Stimulated activated CD4-positive, alpha-beta T cell treated with anti-CD3 and anti-CD28 coated beads, TNF-alpha, amount 100 ng/mL, for 4 hours (primary cell): ENCODE results near the gene WDFY2.

Source experiments
- DNase-seq, 3 experiments: peaks; one replicate each; pipeline ENCODE4 v3.0.0-alpha.2; 2020; ENCODE audit warnings: low read depth in 3 of 3

The WDFY2 gene

DNA sequence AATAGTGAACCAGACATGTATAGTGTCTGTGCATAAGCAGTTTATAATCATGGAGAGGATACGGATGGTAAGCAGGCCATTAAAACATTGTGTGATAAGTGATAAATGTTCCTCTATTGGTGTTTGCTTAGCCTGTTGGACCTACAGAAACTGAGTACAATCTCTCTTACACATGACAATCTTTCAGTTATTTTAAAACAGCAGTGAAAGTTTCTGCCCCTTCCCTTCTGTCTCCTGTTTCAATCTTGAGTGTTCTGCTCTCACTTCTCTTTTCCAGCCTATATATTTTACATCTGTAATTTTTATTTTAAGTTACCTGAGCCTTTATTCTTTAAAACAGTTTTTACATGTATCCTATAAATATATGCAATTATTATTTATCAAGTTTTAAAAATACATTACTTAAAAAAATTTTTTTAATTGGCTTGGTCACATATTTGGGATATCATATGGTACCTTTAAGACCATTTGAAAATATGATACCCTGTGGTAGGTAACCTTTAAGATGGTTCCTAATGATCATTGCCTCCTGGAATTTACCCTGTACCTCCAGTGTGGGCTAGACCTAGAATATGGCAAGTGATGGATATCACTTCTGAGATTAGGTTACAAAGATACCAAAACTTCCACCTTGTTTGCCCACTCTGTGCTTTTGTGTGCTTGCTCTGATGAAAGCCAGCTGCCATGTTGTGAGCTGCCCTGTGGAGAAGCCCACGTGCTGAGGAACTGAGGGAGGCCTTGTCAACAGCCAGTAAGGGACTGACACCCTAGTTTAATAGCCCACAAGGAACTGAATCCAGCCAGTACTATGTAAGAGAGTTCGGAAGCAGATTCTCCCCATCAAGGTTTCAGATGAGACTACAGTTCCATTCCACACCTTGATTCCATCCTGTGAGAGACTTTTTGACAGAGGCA lies 120.4 kb downstream of the WDFY2 start:
- DNase-seq: no peak

DNA sequence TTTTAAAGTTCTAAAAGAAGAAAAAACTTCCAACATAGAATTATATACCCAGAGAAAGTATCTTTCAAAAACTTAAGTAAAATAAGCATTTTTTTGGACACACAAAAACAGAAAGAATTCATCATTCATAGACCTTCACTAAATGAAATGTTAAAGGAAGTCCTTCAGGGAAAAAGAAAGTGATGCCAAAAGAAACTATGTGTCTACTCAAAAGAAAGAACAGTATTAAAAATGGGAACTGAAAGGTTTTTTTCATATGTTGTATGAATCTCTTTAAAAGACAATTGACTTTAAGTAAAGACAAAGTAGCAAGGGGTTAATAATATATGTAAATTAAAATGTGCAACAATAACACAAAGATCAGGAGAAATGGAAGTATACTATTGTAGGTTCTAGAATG lies 123.2 kb downstream of the WDFY2 start:
- DNase-seq: no peak

DNA sequence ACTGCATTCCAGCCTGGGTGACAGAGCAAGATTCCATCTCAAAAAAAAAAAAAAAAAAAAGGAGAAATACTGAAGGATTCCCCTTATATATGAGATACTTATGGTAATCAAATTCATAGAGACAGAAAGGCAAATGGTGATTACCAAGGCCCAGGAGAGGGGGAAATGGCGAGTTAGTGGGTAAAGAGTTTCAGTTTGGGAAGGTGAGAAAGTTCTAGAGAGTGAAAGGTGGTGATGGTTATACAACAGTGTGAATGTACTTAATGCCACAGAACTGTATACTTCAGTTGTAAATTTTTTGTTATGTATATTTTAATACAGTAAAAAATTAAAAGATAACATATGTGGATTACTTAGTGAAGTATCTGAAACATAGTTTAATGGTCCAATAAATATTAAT lies 129.5 kb downstream of the WDFY2 start:
- no peak for DNase-seq

DNA sequence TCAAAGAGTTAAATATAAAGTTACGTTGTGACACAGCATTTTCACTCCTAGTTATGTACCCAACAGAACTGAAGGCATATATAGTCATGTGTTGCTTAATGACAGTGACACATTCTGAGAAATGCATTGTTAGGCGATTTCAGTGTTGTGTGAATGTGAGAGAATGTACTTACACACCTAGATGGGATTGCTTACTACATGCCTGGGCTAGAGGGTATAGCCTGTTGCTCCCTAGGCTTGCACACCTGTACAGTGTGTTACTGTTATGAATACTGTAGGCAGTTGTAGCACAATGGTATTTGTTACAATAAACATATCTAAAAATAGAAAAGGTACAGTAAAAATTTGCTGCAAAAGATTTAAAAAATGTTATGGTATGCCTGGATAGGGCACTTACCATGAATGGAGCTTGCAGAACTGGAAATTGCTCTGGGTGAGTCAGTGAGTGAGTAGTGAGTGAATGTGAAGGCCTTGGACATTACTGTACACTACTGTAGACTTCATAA lies 130.5 kb downstream of the WDFY2 start:
- DNase-seq: no peak

DNA sequence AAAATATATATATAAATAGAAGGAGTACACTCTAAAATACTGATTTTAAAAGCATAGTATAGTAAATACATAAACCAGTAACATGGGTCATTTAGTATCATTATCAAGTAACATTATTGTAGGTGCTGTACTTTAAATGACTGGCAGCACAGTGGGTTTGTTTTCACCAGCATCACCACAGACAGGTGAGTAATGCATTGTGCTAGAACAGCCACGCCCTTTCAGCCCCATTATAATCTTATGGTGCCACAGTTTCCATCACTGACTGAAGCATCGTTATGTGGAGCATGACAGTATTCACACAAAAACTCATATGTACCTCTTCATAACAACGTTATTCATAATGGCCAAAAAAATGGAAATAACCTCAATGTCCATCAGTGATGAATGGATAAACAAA lies 131.4 kb downstream of the WDFY2 start:
- DNase-seq: no peak

DNA sequence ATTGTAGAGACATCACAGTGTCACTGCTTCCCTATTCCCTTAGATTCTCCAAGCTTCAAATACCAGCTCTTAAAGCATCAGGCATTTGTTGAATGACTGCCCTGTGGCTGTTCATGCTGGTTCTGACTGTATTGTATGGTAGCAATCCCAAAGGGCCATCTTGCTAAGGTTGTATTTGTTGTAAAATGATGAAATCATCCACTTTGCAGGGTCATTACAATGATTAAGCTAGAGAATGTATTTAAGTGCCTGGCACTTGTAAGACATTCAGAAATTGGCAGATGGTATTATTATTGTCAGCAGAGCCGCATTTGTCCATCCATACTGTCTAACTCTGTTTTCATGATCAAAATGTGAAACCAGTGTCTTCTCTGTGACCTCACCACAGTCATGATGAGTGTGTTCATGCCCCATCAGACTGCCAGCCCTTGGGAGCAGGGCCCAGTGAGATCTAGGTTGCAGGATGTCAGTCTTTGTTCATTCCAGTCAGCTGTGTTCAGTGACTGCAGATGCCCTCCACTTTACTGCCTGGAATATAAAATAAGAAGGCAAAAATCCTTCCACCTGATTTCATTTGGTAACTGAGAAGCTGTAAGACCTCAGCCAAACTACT lies 133.6 kb downstream of the WDFY2 start:
- no peak for DNase-seq

DNA sequence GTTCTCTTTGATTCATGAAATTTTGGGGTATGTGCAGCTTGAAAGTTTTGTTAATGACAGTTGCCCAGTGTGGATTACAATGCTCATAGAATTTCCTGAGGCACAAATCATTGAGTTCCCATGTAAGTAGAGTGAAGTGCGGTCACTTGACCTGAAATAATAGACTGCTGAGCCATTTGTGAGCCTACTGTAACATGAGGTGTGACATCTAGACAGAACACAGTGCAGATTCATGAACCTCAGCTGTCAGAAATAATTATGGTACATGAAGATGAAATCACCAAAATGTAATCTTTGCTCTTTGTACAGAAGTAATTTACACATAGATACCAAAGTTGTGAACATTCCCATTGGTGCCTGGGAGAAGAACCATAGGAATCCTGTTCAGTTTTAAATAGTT lies 135.1 kb downstream of the WDFY2 start:
- DNase-seq: no peak

DNA sequence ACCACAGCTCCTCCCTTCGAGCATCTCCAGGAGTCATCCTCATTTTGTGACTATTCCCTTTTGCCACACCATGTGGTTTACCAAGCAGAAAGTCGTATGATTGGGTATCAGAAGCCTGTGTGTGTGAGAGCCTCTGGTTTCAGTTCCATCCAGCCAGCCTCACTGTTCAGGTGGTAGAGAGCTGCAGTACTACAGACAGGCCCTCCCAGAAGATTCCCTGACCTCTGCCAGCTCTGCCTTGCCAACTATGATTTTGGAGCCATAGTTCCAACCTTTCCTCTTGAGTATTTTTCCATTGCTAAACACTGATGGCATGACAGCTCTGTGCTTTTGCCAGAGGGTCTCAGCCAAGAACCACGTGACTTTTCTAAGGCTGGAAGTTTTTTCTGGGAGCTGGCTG lies 137.2 kb downstream of the WDFY2 start:
- DNase-seq: no peak

DNA sequence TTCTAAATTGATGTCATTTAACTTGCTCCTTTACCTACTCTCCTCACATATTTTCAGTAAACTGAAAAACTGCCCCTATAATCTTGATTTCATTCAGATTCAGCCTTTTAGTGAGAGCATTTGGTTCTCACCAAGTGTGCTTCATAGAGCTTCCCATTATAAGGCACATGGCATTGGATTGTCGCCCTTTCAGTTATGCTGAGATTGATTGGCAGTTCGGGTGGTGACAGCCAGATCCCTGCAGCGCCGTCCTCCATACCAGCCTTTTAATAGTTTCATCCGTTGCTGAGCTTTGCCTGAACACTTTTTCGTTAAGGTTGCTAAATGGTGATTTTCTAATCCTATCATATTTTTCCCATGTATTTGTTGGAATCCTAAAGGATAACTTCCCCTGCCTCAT lies 139.3 kb downstream of the WDFY2 start:
- DNase-seq: no peak

DNA sequence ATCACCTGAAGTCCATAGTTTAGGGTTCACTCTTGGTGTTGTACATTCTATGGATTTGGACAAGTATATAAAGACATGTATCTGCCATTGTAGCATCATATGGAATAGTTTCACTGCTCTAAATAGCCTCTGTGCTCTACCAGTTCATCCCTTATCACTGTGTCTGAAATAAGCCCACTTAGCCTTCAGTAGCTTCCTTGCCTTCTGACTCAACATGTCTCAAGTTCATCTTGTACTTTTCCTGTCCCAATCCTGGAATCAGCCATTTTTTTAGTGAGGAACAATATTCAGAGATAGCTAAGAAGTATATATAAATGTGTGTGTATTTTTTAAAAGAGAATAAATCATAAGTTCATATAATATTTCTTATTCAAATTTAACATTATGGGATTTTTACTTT lies 140.5 kb downstream of the WDFY2 start:
- DNase-seq: no peak

DNA sequence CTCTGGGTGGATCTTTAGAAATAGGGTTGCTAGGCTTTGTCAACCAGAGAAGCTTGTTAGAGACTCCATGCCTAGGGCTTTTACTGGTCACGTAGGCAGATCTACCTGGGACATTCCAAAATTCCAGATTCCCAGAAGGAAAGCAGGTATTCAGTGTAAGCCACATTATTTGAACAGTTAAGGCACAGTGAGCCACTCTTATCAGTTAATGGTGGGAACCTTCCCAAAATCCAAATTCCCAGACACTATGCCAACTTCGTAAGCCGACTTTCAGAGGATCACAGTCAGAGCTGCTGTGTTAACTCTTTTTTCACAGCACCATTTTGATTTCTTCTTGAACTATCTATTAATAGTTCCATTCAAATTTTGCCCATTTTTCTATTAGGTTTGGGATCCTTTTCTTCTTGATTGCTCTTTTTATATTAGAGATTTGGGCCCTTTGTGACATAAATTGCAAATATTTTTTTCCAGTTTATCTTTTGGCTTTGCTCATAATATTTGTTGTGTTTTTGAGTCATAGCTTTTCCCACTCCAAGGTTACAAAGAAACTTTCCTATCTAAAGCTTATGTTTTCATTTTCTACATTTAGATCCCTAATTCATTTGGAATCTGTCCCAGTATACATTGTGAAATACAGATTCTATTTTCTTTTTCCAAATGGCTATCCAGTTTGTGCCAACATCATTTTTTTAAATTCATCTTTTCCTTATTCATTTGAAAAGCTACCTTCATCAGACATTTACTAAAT lies 142.4 kb downstream of the WDFY2 start:
- DNase-seq: no peak

DNA sequence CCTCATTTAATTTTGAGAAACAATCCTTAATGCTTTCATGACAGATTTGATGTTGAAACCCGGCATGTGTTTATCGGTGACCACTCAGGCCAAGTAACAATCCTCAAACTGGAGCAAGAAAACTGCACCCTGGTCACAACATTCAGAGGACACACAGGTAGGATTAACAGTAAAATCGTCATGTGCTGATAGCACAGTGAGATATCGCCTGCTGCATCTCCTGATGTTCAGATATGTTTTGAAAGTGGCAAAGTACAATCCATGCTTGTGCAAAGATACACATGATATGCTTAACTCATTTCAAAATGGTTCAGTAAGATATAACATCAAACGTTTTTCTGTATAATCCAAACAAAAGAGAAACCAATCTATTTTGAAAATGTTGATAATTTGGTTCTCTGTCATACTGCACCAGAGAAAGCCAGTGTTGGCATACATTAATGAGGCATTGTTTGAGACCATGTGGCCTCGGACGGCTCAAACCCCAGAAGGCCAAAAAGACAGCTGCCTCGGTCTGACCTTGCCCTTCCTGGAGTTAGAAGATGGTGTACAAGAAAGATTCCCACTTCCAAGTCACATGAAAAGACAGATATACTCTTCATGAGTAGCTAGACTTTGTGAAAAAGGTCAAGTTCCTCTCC lies 143.5 kb downstream of the WDFY2 start:
- no peak for DNase-seq

DNA sequence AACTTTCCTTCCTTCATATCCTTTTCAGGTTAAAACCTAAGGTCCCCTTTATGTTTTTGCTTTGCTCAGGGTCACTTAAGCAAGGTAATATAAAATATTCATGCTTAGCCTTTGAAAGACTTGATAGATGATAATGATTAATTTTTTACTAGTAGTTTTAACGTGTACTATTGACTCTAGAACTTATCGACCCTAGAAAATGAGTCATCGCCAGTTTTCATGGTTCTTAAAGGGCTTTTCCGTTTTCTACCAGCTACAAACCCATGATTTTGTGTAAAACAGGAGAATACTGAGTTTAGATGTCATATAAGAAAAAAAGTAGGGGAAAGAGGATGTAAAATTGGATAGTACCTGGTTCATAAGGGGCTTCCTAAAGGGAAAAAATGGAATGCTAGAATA lies 144.0 kb downstream of the WDFY2 start:
- no peak for DNase-seq

DNA sequence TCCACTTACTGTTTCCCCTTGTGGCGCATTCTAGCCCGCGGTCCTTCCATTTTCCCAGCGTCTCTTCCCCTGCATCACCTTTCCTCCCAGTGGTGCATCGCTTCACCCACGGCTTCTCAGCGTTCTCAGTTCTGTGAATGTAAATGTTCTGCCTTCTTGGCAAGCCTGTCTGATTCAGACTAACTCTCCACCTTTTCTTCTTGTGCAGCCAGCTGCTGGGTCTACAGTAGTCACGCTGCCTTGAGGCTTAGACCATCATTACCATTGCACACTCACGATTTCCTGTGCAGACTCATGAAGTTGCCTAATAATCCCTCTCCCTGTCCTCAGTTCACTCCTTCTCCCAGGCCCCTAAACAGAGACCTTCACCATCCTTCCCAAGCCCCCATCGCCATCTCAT lies 144.7 kb downstream of the WDFY2 start:
- DNase-seq: no peak

DNA sequence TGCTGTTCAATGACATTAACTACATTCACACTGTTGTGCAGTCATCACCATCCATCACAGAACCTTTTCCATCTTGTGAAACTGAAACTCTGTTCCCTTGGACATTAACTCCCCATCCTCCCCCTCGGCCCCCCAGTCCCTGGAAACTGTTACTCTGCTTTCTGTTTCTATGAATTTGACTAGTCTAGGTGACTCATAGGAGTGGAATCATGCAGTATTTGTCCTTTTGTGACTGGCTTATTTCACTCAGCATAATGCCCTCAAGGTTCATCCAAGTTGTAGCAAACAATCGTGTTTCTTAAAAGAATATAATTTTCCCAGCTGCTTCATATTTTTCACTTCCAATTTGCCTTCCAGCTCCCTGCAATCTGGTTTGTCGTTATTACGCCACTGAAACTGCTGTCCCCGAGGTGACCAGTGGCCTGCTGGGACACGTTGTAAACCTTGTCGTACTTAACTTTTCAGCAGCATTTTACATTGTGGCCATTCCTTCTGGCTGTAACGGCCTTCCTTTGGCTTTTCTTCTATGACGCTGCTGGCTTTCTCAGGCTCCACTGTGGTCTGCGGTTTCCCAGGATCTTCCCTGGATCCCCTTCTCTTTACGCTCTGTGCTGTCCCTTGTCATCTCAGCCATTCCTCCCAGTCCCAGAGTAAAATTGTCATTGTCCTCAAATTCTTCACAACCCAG lies 145.7 kb downstream of the WDFY2 start:
- DNase-seq: peak in 1 of 3 experiments; percentile 1

DNA sequence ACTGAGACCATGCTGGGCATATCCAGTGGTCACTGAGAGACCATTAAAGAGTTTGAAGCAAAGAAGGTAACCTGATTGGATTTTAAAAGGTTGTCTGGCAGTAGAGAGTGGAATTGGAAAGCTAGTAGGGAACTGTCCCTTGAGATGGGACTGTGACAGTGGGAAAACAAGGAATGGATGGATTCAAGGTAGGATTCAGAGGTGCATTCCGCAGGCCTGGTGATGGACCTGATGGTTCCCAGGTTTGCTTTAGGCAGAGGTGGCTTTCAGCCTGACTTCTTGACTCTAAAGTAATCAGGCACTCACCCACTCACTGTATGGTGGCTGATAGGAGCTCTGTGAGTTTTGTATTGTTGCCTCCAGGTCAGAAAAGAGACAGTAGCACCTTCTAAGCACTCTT lies 146.7 kb downstream of the WDFY2 start:
- DNase-seq: no peak

DNA sequence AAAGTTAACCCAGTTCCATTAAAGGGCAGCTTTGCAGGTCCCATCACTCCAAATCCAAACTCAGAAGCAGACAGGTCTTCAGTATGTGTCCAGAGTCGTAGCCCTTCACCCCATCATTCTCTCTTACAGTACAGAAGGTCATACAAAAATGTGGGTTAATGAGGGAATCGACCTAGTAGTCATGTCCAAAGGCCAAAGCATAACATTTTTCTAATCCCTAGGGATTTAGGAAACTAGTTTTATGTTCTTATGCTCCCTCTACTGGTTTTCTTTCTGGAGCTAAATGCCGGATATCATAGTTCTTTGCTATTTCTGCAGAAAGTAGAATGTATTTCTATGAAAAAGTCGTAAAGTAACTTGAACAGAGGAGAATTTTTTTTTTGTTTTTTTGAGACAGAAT lies 147.5 kb downstream of the WDFY2 start:
- DNase-seq: no peak

DNA sequence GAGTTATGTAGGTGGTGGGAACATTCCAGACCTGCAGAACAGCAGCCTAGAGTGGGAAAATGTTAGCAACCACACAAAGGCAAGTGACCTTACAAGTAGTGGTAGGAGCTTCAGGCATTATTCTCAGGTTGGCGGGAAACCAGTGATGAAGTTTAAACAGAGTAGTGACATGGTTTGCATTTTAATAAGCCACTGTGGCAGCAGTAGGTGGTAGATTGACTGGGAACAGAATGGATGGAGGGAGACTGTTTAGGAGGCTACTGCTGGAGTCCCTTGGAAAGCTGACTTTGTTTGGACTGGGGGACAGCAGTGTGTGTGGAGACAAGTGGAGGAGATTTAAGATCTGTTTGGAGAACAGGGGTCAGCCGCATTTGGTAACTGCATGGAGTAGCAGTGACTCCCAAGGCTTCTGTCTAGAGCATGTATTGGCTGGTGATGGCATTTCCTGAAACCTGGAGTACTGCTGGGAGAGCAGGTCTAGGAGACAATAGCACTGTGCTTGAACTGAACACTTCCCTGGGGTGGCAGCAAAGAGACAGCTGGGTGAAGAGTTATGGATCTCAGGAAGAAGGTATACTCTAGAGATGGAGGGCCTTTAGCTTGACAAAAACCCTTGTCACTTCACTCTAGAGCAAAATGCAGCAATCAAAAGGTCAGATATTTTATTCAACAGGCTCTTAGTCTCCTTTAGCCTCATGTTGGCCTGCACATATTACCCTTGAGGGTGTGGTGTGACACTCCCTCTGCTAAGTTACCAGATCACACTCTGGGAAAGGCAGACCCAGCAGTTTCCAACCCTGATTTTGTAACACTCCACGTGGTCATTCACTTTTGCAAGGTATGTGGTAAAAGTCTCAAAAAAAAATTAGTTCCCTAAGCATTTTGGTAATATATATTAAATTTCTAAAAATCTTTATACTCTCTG lies 149.4 kb downstream of the WDFY2 start:
- DNase-seq: no peak

DNA sequence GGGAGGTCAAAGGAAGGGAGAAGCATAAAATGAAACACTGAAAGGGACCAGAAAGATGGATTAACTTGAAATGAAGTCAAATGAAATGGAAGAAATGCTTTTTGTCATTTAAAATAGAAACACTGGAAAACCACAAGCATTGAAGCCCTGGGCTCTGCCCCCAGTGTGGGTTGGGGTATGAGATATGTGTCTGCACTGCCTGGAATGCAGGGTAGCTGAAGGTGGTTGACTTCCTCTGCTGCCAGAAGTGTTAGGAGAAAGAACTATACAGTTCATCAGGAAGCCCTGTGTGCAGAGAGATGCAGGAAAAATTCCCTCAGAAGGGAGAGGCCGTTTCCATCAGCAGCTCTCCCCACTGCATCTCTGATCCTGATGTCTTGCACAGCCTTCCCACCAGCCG lies 150.5 kb downstream of the WDFY2 start:
- DNase-seq: no peak

DNA sequence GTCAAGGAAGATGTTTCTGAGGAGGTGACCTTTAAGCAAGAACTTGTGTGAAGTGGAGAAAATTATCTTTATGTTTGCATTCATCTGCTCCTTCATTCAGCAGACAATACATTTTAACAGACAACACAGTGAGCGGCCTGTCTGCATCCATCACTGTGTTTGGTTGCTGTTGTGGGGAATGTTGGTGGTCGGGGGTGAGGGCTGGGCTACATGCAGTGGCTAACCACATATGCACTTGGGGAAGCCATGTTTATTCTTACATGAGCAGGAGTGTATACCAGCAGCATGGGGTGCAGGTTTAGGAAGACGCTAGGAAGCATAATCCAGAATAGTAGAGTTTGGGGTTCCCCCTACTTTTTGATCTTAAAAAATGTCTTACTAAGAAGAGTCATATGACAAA lies 153.3 kb downstream of the WDFY2 start:
- no peak for DNase-seq
